RWPE1 (cell line): Measurements from ENCODE around the gene SELENOO.

Experiments used
- CTCF ChIA-PET: fragments of 350-600 bp; sonication (Branson Sonifier 250); formaldehyde crosslinking; extraction: SDS; loops from one replicate; lab custom pipeline; 2021; lab: Yijun Ruan, JAX
- POLR2A ChIA-PET: fragments of 400-600 bp; formaldehyde crosslinking; extraction: SDS; loops from one replicate; lab custom pipeline; 2020; ENCODE audit warnings: antibody characterized with exemption; ENCODE audit not compliant: low non-redundant PET; lab: Yijun Ruan, JAX
- DNase-seq: peaks from one replicate; pipeline ENCODE4 v3.0.0; 2012; ENCODE audit warnings: low spot score
- H3K27ac ChIP-seq: fragments of 450-650 bp; 2 replicates; pipeline ENCODE4 v1.5.1; 2017
- CTCF ChIP-seq: fragments of 450-650 bp; conservative IDR thresholded peaks from 2 replicates; pipeline ENCODE4 v1.5.1; 2017; ENCODE audit warnings: low read depth, mild to moderate bottlenecking

Gene SELENOO

GRCh38 chr22:50173311-50173982 is 27.4 kb upstream of the SELENOO start:
- H3K27ac ChIP-seq = no peak overlapping the region
- ChIA-PET CTCF (no interaction called here), POLR2A (no interaction called here)
- no peak for DNase-seq
- no peak for TF ChIP-seq CTCF

DNA sequence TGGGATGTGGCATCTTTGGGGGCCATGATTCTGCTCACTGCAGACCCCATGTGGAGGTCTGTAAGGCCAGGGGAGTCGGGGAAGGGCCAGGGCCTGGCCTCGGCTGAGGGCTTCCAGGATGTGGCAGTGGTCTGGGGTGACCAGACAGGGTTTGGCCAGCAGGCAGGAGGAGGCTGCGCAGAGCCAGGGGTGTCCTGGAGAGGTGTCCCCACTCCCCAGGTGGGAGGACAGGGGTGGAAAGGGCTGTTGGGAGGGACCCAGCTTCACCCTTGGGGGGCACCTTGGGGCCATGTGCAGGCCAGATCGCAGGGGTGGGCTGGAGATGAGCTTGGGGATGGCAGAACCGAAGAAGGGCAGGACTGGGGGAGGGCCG is 26.8 kb upstream of the SELENOO start:
- no peak overlapping the region for H3K27ac ChIP-seq
- no peak for DNase-seq
- no peak for TF ChIP-seq CTCF
- ChIA-PET POLR2A (no interaction called here), CTCF (no interaction called here)

- TF ChIP-seq CTCF = no peak
- POLR2A ChIA-PET = no interaction called here
- H3K27ac ChIP-seq = no peak overlapping the region
- CTCF ChIA-PET = interaction anchor here (0.6 kb wide), 1 partner anchor 86 kb away, joined by 4 read pairs; no protein-coding TSS in a partner anchor
- no peak for DNase-seq
Observed at GRCh38 chr22:50174382-50175190, 26.2 kb upstream of the SELENOO start.

DNA sequence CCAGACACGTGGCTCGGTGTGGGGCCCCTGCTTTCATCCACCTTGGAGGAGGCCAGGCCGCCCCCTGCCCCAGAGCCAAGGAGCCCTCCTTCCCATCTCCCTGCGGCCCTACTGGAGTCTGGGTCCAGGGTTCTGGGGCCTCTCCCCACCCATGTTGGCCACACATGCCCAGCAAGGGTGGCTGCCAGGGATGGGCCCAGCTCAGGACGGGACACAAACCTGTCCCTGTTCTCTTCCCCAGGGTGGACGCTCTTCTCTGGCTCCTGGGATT is 25.7 kb upstream of the SELENOO start:
- ChIA-PET CTCF (interaction anchor here (0.6 kb wide), 1 partner anchor 85 kb away, joined by 4 read pairs; no protein-coding TSS in a partner anchor), POLR2A (no interaction called here)
- no peak overlapping the region for H3K27ac ChIP-seq
- TF ChIP-seq CTCF = no peak
- DNase-seq = no peak

GRCh38 chr22:50175921-50176849 is 24.6 kb upstream of the SELENOO start:
- ChIA-PET POLR2A (no interaction called here), CTCF (interaction anchor here (0.6 kb wide), 1 partner anchor 27 kb away, joined by 3 read pairs; no protein-coding TSS in a partner anchor)
- TF ChIP-seq CTCF = no peak
- no peak for DNase-seq
- H3K27ac ChIP-seq = no peak overlapping the region

DNA sequence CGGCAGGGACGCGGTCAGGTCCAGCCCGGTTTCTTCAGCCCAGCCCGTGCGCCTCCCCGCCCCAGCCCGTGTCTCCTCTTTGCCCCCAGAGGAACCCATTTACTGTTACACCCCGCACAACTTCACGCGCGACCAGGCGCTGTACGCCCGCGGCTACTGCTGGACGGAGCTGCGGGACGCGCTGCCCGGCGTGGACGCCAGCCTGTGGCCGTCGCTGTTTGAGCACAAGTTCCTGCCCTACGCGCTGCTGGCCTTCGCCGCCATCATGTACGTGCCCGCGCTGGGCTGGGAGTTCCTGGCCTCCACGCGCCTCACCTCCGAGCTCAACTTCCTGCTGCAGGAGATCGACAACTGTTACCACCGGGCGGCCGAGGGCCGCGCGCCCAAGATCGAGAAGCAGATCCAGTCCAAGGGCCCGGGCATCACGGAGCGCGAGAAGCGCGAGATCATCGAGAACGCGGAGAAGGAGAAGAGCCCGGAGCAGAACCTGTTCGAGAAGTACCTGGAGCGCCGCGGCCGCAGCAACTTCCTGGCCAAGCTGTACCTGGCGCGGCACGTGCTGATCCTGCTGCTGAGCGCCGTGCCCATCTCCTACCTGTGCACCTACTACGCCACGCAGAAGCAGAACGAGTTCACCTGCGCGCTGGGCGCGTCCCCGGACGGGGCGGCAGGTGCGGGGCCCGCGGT is 23.8 kb upstream of the SELENOO start:
- CTCF ChIA-PET = interaction anchor here (0.6 kb wide), 1 partner anchor 28 kb away, joined by 3 read pairs; no protein-coding TSS in a partner anchor
- no peak overlapping the region for H3K27ac ChIP-seq
- TF ChIP-seq CTCF = no peak
- POLR2A ChIA-PET = no interaction called here
- DNase-seq = no peak
